CD4-positive, alpha-beta T cell (primary cell): ENCODE measurements around the gene ADCY2. TPM values are rescaled to one million over a fixed set of nuclear protein-coding genes. Genes with fewer than 3 reads are reported as not detected.

Experiments
- ATAC-seq: fragments of 200-7000 bp; cut with Tn5 transposase; one replicate; pipeline ENCODE4 v1.10.0; 2022; ENCODE audit warnings: mild to moderate bottlenecking; ENCODE audit not compliant: poor library complexity
- CTCF ChIA-PET: fragments of 350-600 bp; sonication (Branson Sonifier 250); formaldehyde crosslinking; loops from one replicate; lab custom pipeline; 2021; ENCODE audit warnings: antibody characterized with exemption, inconsistent platforms; lab: Charles Lee
- POLR2A ChIA-PET: fragments of 350-600 bp; sonication (Branson Sonifier 250); formaldehyde crosslinking; loops from one replicate; lab custom pipeline; 2021; ENCODE audit warnings: antibody characterized with exemption, inconsistent platforms; lab: Charles Lee
- DNase-seq, 14 experiments: peaks; one replicate each; pipeline ENCODE4 v3.0.0-alpha.2; 2013 to 2020; ENCODE audit warnings: mixed read lengths in 2 of 14
- H3K27ac ChIP-seq, 2 donors: one replicate each; pipeline versions ENCODE4 v1.5.1 to v1.7.0; 2013; ENCODE audit warnings: low read length in 2 of 2, low read depth in 1 of 2, mild to moderate bottlenecking in 1 of 2
- H3K27me3 ChIP-seq, 2 experiments: 1 replicate in 1 of 2; 2 replicates in 1 of 2; pipeline versions ENCODE4 v1.6.1 to v1.7.0; 2013; ENCODE audit warnings: low read length in 2 of 2, control low read depth in 1 of 2, mild to moderate bottlenecking in 1 of 2, moderate library complexity in 1 of 2; ENCODE audit not compliant: insufficient read depth in 2 of 2, control insufficient read depth in 1 of 2
- H3K36me3 ChIP-seq: one replicate; pipeline ENCODE4 v1.6.1; 2013; ENCODE audit warnings: low read length, control low read depth; ENCODE audit not compliant: insufficient read depth
- H3K4me1 ChIP-seq: one replicate; pipeline ENCODE4 v1.6.1; 2013; ENCODE audit warnings: low read length, control low read depth; ENCODE audit not compliant: insufficient read depth
- H3K4me3 ChIP-seq: one replicate; pipeline ENCODE4 v1.5.1; 2013; ENCODE audit warnings: mild to moderate bottlenecking, low read length, moderate library complexity
- H3K9me3 ChIP-seq, 2 experiments: 1 replicate in 1 of 2; 2 replicates in 1 of 2; pipeline versions ENCODE4 v1.6.1 to v1.7.0; 2013; ENCODE audit warnings: low read length in 2 of 2, mild to moderate bottlenecking in 2 of 2, control low read depth in 1 of 2, moderate library complexity in 1 of 2; ENCODE audit not compliant: control insufficient read depth in 1 of 2, insufficient read depth in 1 of 2
- H3K27ac Mint-ChIP-seq: one replicate; pipeline ENCODE4 v1.8.0; 2020; ENCODE audit warnings: mixed read lengths
- H3K27me3 Mint-ChIP-seq: one replicate; pipeline ENCODE4 v1.8.0; 2021; ENCODE audit warnings: mixed read lengths
- H3K36me3 Mint-ChIP-seq: one replicate; pipeline ENCODE4 v1.8.0; 2021; ENCODE audit warnings: low read depth, mixed read lengths
- H3K4me1 Mint-ChIP-seq: one replicate; pipeline ENCODE4 v1.8.0; 2021; ENCODE audit warnings: low read depth, mixed read lengths
- H3K4me3 Mint-ChIP-seq: one replicate; pipeline ENCODE4 v1.8.0; 2020; ENCODE audit warnings: mild to moderate bottlenecking, mixed read lengths
- H3K9me3 Mint-ChIP-seq: one replicate; pipeline ENCODE4 v1.8.0; 2020; ENCODE audit warnings: mixed read lengths
- CTCF ChIP-seq: fragments of 200-600 bp; IDR thresholded peaks from one replicate; pipeline ENCODE4 v1.8.0; 2022; ENCODE audit warnings: antibody characterized with exemption, mild to moderate bottlenecking
- intact Hi-C, 2 experiments: fragments of 100-400 bp; cut with DNase I in 1 of 2; cut with micrococcal nuclease in 1 of 2; formaldehyde crosslinking; loops; one replicate each; pipeline versions ENCODE4 v1.15.1 to v1.9.0; 2023 to 2025; cut with DNase I, micrococcal nuclease
- total RNA-seq, 174 experiments: library from RNA in 2 of 174; stranded (reverse) in 2 of 174; gene quantifications; one replicate each; pipeline ENCODE4 v1.2.3 and lab custom pipeline; 2021 to 2026

ADCY2 gene
- total RNA-seq, 2 experiments from 2014 or later = not detected

GRCh38 chr5:7805379-7805778 lies 409.4 kb downstream of the ADCY2 start:
- no peak overlapping the region for H3K27ac Mint-ChIP-seq
- Histone ChIP-seq H3K4me1 (no peaks in the 10 kb centered on the region), H3K27ac (no peak overlapping the region), H3K9me3 (no peaks in the 10 kb centered on the region), H3K36me3 (no peaks in the 10 kb centered on the region), H3K4me3 (no peak overlapping the region), H3K27me3 (peaks cover 0 to 6% of the 10 kb centered on the region in 2 experiments)
- H3K36me3 Mint-ChIP-seq = no peaks in the 10 kb centered on the region
- ChIA-PET POLR2A (no interaction called here), CTCF (no interaction called here)
- H3K4me3 Mint-ChIP-seq = no peak overlapping the region
- H3K27me3 Mint-ChIP-seq = peaks cover 53% of the 10 kb centered on the region
- TF ChIP-seq CTCF = no peak
- H3K9me3 Mint-ChIP-seq = no peaks in the 10 kb centered on the region
- DNase-seq = no peak
- ATAC-seq = no peak
- H3K4me1 Mint-ChIP-seq = no peaks in the 10 kb centered on the region
- intact Hi-C loops = no loop called here

GRCh38 chr5:7808998-7809397 lies 413.1 kb downstream of the ADCY2 start:
- Histone ChIP-seq H3K36me3 (no peaks in the 10 kb centered on the region), H3K4me1 (no peaks in the 10 kb centered on the region), H3K27me3 (peaks cover 4 to 11% of the 10 kb centered on the region in 2 experiments), H3K9me3 (no peaks in the 10 kb centered on the region), H3K27ac (no peak overlapping the region), H3K4me3 (no peak overlapping the region)
- Mint-ChIP-seq H3K36me3 (no peaks in the 10 kb centered on the region), H3K27ac (no peak overlapping the region), H3K4me3 (no peak overlapping the region), H3K9me3 (no peaks in the 10 kb centered on the region), H3K4me1 (no peaks in the 10 kb centered on the region), H3K27me3 (peaks cover 60% of the 10 kb centered on the region)
- TF ChIP-seq CTCF = no peak
- POLR2A ChIA-PET = no interaction called here
- no peak for DNase-seq
- ATAC-seq = no peak
- intact Hi-C loops = no loop called here
- CTCF ChIA-PET = no interaction called here

GRCh38 chr5:7811715-7812114 lies 415.8 kb downstream of the ADCY2 start:
- peaks cover 76% of the 10 kb centered on the region for H3K27me3 Mint-ChIP-seq
- Histone ChIP-seq H3K9me3 (no peaks in the 10 kb centered on the region), H3K36me3 (no peaks in the 10 kb centered on the region), H3K4me3 (no peak overlapping the region), H3K4me1 (peaks cover 5% of the 10 kb centered on the region), H3K27me3 (peaks cover 9 to 30% of the 10 kb centered on the region in 2 experiments), H3K27ac (no peak overlapping the region)
- no peaks in the 10 kb centered on the region for H3K36me3 Mint-ChIP-seq
- no peak for TF ChIP-seq CTCF
- DNase-seq = no peak
- no peaks in the 10 kb centered on the region for H3K4me1 Mint-ChIP-seq
- POLR2A ChIA-PET = no interaction called here
- intact Hi-C loops = no loop called here
- CTCF ChIA-PET = no interaction called here
- H3K9me3 Mint-ChIP-seq = no peaks in the 10 kb centered on the region
- H3K4me3 Mint-ChIP-seq = no peak overlapping the region
- ATAC-seq = no peak
- H3K27ac Mint-ChIP-seq = no peak overlapping the region
